GM21576 (cell line): ENCODE results near the gene NPLOC4.
"Not testable (repeated sequence)": the region's sequence is repeated elsewhere in the genome, so short reads cannot be mapped to it uniquely, and the experiment has no call there.

Experiments
- ATAC-seq: cut with Tn5 transposase; IDR thresholded peaks from one replicate; pipeline ENCODE4 v1.9.1; 2021; ENCODE audit warnings: mild to moderate bottlenecking, moderate library complexity; ENCODE audit not compliant: unreplicated experiment

NPLOC4 gene

GRCh38 chr17:81589612-81590011 is 47.3 kb downstream of the NPLOC4 start:
- no peak for ATAC-seq

- no peak for ATAC-seq
Observed at GRCh38 chr17:81586096-81586495, 50.8 kb downstream of the NPLOC4 start.

DNA sequence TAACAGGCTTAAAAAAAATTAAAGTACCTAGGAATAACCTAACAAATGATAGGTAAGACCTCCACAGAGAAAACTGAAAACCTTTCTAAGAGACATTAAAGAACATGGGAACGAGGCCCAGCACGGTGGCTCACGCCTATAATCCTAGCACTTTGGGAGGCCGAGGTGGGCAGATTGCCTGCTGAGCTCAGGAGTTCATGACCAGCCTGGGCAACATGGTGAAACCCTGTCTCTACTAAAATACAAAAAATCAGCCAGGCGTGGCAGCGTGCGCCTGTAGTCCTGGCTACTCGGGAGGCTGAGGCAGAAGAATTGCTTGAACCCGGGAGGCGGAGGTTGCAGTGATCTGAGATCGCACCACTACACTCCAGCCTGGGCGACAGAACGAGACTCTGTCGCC is 52.1 kb downstream of the NPLOC4 start:
- ATAC-seq: not testable (repeated sequence)

GRCh38 chr17:81583589-81584342 is 53.1 kb downstream of the NPLOC4 start:
- ATAC-seq: no peak

DNA sequence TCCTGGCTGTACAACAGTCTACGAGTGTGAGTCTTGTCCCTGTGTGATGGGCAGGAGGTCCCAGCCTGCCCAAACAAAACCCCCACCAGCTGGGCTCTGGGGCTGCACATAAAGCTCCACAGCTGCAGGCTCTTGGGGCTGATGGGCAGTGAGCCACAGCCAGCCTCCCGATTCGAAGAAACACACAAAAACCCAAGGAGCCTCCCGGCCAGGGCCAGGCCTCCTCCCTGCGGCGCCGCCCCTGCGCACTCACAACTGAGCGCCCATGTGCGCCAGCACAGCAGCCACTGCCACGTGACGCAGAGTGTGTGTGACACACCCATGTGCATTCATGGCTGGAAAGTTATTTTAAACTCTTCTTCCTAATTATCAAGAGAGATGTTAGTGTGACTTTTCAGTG is 54.2 kb downstream of the NPLOC4 start:
- ATAC-seq: no peak

GRCh38 chr17:81582341-81582740 is 54.6 kb downstream of the NPLOC4 start:
- no peak for ATAC-seq

DNA sequence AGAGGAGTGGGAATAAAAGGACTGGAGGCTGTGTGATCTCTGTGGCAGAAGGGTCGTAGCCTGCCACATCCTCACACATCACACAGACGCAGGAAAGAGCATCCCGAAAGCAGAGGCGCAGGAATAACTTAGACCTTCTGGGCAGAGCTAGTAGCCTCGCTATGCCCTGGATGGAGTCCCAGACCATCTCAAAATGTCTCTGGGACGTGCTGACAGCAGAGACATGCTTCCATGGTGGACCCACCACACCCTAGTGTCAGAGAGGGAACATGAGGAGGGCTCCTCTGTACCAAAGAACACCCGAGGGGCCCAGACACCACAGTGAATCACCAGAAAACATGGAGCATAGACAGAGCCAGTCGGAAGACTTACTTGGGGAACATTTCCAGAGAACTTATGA is 55.2 kb downstream of the NPLOC4 start:
- ATAC-seq: no peak

DNA sequence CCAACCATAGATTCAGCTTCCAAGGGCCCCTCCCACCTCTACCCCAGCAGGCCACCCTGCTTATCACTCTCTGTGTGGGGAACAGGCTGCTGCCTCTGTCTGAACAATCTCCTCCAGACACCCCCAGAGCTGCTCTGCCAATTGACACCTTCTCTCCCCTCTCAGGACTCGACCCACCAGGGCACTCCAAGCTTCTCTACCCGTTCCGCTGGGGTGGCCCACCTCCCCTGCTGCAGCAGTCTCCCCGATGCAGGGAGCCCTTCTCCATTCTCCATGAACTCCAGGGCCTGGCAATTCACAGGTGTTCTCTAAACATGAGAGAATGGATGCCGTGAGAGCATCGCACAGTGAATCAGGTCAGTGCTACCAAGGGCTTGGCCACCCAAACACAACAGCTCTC is 56.4 kb downstream of the NPLOC4 start:
- ATAC-seq: no peak

GRCh38 chr17:81579821-81580321 is 57.0 kb downstream of the NPLOC4 start:
- no peak for ATAC-seq

GRCh38 chr17:81579298-81579697 is 57.6 kb downstream of the NPLOC4 start:
- ATAC-seq: no peak

DNA sequence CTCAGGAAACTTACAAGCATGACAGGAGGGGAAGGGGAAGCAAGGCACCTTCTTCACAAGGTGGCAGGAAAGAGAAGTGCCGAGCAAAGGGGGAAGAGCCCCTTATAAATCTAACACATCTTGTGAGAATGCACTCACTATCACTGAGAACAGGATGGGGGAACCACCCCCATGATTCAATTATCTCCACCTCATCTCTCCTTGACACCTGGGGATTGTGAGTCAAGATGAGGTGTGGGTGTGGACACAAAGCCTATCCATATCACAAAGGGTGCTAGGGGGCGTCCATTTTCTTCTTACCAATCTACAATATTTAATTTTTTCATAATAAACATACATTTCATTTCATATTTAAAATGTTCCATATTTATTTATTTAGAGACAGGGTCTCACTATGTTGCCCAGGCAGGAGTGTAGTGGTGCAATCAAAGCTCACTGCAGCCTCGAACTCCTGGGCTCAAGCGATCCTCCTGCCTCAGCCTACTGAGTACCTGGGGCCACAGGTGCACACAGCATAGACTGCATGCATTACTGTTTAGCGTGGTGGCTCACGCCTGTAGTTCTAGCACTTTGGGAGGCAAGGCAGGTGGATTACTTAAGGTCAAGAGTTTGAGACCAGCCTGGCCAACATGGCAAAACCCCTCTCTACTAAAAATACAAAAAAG is 58.2 kb downstream of the NPLOC4 start:
- ATAC-seq: no peak

DNA sequence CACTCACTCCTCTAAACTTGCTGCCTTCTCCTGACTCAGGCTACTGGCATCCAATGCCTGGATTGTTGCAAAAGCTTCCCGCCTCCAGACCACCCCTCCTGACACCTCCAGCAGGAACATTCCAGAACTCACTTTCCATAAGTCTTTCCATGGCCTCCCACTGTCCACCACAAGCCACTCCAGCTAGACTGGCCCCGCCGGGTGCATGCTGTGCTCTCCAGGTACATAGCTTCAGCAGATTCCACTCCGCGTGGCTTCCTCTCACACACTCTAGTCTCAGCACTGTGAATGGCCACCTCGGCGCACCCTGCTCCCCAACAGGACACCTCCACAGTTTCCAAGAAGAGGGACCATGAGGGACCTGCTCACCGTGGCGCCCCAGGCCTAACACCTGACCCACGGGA is 58.9 kb downstream of the NPLOC4 start:
- no peak for ATAC-seq

- ATAC-seq: no peak
Observed at GRCh38 chr17:81577278-81578000, 59.5 kb downstream of the NPLOC4 start.

GRCh38 chr17:81576621-81577277 is 60.2 kb downstream of the NPLOC4 start:
- no peak for ATAC-seq

DNA sequence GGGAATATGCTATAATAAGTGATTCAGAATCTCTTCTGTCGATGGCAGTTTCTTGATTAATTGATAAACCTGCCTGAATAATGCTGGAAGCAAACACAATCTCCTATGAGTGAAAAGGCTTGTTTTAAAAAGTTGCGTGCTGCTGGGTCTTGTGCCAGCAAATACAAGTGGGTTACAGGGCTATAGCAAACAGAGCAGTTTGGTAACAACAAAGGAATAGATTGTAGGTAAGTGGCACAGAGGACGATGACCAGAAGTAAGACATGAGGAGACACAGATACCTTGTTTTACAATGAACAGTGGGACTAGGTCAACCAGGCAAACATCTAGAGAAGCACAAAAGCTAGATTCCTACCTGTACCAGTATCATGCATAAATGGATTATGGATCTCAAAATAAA is 61.1 kb downstream of the NPLOC4 start:
- ATAC-seq: no peak

DNA sequence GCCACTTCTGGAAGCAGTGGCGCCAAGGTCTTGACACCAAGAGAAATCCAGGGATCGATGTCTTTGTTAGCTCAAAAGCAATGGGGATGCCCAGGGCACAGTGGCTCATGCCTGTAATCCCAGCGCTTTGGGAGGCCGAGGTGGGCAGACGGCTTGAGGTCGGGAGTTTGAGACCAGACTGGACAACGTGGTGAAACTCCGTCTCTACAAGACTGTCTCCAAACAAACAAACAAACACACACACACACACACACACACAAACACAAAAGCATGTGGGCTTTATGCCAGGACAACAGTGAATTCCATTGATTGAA is 62.3 kb downstream of the NPLOC4 start:
- ATAC-seq: no peak

- no peak for ATAC-seq
Observed at GRCh38 chr17:81573794-81574642, 62.9 kb downstream of the NPLOC4 start.

- no peak for ATAC-seq
Observed at GRCh38 chr17:81572563-81573168, 64.2 kb downstream of the NPLOC4 start.

DNA sequence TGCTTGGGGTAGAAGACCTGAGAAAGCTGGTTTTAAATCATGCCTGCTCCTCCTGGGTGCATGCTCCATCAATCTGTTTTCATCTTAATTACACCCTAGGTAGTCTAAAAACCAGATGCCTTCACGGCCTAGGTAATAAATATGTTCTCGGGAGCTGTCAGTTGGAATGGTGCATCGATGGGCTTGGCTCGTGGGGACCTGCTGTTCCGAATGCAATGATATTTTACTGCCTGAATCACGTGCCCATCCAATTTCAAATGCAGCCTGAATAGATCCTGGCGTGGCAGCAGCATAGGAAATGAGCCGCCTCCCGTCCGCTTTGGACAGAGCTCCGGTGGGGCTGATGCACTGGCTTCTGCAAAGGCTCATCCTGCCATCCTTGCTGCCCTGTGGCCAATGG is 65.9 kb downstream of the NPLOC4 start:
- no peak for ATAC-seq

DNA sequence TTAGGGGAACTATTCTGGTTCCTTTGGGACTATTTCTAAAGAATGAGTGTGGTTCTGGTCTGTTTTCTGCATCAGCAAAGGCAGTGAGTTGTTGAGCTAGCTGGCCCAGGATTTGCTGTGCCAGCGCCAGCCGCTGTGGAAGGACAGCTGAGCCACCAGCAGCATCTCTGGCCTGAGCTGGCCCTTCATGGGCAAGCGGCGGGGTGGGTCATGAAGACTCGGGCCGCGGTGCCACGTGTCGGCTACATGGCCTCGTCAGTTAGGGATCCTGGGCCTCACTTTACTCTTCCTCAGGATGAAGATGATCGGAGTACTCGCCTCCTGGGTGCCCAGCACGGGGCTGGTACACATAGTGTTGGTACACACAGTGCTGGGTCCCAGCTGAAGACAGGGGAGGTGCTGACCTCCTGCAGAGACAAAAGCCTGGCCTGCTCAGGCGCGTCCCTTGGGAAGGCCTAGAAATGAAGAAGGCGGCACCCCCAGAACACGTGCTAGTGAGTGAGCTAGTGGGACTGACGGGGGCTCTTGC is 66.9 kb downstream of the NPLOC4 start:
- no peak for ATAC-seq
